Measurements from ENCODE around the gene PPM1L.

DNA sequence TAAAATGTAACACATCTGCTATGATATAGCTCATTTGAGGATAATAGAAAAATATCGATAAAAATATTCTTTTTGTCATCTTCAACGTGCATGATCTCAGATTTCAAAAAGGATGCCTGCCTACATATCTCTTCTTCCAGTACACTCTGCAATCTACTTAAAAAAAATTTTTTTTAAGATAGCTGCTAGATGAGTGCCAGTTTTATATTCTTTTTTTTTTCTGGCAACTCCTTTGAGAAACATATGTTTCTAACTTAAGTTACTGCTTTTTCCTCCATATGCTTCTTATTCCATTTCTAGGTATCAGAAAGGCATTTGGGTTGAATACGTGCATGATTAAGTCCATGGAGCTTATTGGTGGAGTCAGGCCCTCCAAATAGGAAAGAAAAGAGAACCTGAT lies 160.4 kb downstream of the PPM1L start:
- no peak for TF ChIP-seq EP300 (IDR thresholded peaks at IDR 0.05)
- TF ChIP-seq, protein P1, sequence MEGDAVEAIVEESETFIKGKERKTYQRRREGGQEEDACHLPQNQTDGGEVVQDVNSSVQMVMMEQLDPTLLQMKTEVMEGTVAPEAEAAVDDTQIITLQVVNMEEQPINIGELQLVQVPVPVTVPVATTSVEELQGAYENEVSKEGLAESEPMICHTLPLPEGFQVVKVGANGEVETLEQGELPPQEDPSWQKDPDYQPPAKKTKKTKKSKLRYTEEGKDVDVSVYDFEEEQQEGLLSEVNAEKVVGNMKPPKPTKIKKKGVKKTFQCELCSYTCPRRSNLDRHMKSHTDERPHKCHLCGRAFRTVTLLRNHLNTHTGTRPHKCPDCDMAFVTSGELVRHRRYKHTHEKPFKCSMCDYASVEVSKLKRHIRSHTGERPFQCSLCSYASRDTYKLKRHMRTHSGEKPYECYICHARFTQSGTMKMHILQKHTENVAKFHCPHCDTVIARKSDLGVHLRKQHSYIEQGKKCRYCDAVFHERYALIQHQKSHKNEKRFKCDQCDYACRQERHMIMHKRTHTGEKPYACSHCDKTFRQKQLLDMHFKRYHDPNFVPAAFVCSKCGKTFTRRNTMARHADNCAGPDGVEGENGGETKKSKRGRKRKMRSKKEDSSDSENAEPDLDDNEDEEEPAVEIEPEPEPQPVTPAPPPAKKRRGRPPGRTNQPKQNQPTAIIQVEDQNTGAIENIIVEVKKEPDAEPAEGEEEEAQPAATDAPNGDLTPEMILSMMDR (IDR thresholded peaks at IDR 0.05), result no peak

Data from ovary (tissue), 3 donors.